Middle frontal gyrus (tissue), 1 donor: ENCODE data around the gene RD3L.

Source experiments
- DNase-seq: peaks from one replicate; pipeline ENCODE4 v3.0.0-alpha.2; 2015; ENCODE audit warnings: low spot score; ENCODE audit errors: extremely low spot score

Gene RD3L

DNA sequence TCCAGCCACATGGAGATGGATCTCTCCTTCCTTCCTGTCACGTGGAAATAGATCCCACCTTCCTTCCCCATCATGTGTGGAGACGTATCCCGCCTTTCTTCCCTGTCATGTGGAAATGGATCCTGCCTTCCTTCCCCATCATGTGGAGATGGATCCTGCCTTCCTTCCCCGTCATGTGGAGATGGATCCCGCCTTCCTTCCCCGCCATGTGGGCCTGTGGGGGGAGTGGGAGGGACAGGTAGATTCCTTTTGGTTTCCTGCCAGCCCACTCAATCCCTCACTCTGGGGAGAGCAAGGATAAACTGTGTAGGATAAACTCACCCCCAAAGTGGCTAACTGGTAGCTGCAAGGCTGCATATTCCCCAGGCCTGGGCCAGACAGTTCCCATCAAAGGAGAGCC is 45.8 kb downstream of the RD3L start:
- DNase-seq: no peak

- DNase-seq: no peak
Observed at GRCh38 chr14:103894723-103895059, 47.6 kb downstream of the RD3L start.

- no peak for DNase-seq
Observed at GRCh38 chr14:103894034-103894722, 48.2 kb downstream of the RD3L start.

DNA sequence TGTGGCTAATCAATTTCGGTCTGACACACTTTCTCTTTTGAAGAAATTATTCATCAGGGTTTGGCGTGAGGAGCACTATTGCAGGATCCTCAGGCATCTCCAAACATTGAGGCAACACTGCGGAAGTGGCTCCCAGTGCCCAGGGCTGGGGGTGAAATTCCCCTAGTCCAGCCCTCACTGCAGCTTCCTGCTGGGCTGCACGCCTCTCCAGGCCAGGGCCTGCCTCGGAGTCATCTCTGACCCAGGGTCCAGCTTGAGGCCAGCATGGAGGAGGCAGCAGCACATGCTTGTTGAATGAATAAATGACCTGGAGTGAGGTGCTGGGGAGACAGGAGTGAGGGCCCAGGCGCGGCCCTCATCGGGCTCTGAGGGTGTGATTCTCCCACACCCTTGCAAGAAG is 50.1 kb downstream of the RD3L start:
- DNase-seq: no peak

DNA sequence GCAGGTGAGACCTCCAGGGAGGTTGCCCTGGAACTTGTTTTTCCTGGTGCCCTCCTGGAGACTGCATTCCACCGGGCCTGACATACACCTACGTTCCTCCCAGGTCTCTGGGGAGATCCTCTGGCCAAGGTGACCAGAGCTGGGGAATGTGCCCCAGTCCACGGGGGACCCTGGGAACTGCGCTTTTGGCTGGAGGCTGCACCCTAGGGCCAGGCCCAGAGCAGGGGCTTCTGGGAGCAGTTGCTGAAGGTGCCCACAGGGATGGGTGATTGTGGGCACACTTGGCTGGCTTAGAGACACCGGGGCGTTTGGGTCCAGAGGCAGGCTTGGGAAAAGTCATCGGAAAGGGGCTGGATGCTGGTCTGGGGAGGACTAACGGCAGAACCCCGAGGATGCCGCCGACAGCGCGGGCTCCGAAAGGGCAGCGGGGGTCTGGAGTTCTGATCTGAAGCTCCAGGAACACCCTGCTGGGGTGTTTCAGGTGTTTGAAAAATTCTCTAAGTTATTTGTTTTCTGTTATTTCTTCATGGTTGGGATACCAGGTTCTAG is 50.6 kb downstream of the RD3L start:
- DNase-seq: no peak

GRCh38 chr14:103890821-103891666 is 51.3 kb downstream of the RD3L start:
- no peak for DNase-seq
